ENCODE data around the gene CACNA2D2.

- TF ChIP-seq CTCF (IDR thresholded peaks at IDR 0.05; ENCODE audit: low read length) (no peak), EZH2 (optimal IDR thresholded peaks at IDR 0.05; ENCODE audit: low read depth, low read length) (no peak)
Measured at GRCh38 chr3:50333744-50334328, 169.6 kb downstream of the CACNA2D2 start.
